Measurements from ENCODE around the gene HDAC4.

DNA sequence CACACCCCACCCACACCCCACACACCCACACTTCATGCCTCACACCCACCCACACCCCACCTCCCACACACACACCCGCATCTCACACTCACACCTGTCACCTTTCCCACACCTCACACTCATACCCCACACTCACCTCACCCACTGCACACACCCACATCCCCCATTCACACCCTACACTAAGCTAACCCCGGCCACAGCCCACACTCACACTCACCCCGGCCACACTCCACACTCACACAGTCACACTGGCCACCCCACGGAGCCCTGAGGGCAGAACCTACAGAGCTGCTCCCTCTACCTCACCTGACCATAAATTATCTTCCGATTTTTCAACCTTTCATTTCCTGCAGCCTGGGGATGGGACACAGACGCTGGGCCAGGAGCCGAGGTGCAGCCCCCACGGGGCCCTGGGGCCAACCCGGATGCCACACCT, 241.3 kb downstream of the HDAC4 start:
- no peak for TF ChIP-seq SUZ12 (IDR thresholded peaks at IDR 0.05; ENCODE audit: extremely low read depth, insufficient read depth, insufficient read length)
- no peak for TF ChIP-seq YY1 (IDR thresholded peaks at IDR 0.05; ENCODE audit: insufficient read depth, insufficient read length)
